Osteoblast (primary cell): ENCODE results near the gene ABHD8. TPM values are rescaled to one million over a fixed set of nuclear protein-coding genes. Genes with fewer than 3 reads are reported as not detected.

Source experiments
- DNase-seq: peaks from one replicate; pipeline ENCODE4 v3.0.0; 2011; ENCODE audit warnings: low spot score, mixed read lengths; ENCODE audit not compliant: insufficient read length; ENCODE audit errors: missing footprints
- H2AFZ ChIP-seq: 2 replicates; pipeline ENCODE4 v1.6.0; 2011; ENCODE audit warnings: mild to moderate bottlenecking, low read length
- H3K27ac ChIP-seq: 2 replicates; pipeline ENCODE4 v1.5.1; 2011; ENCODE audit warnings: mild to moderate bottlenecking, low read depth, low read length, moderate library complexity
- H3K27me3 ChIP-seq: 2 replicates; pipeline ENCODE4 v1.6.0; 2012; ENCODE audit warnings: mild to moderate bottlenecking, control low read depth, inconsistent platforms, low read length, moderate library complexity; ENCODE audit not compliant: insufficient read depth
- H3K36me3 ChIP-seq: 2 replicates; pipeline ENCODE4 v1.5.1; 2011; ENCODE audit warnings: mild to moderate bottlenecking, low read length, control low read depth, moderate library complexity; ENCODE audit not compliant: insufficient read depth
- H3K4me1 ChIP-seq: 2 replicates; pipeline ENCODE4 v1.5.1; 2011; ENCODE audit warnings: mild to moderate bottlenecking, low read length, control low read depth, moderate library complexity; ENCODE audit not compliant: insufficient read depth
- H3K4me2 ChIP-seq: 2 replicates; pipeline ENCODE4 v1.6.0; 2011; ENCODE audit warnings: mild to moderate bottlenecking, low read length; ENCODE audit not compliant: insufficient read depth
- H3K4me3 ChIP-seq: fragments of 200-600 bp; sonication (generic); 3 replicates; pipeline ENCODE4 v1.5.1; 2012; ENCODE audit warnings: mild to moderate bottlenecking, low read length, inconsistent platforms; ENCODE audit not compliant: insufficient read depth
- H3K79me2 ChIP-seq: 2 replicates; pipeline ENCODE4 v1.6.0; 2012; ENCODE audit warnings: mild to moderate bottlenecking, low read length, control low read depth, inconsistent platforms; ENCODE audit not compliant: insufficient read depth
- H3K9me3 ChIP-seq: 2 replicates; pipeline ENCODE4 v1.5.1; 2011; ENCODE audit warnings: low read depth, low read length, control low read depth
- H4K20me1 ChIP-seq: 2 replicates; pipeline ENCODE4 v1.6.0; 2012; ENCODE audit warnings: mild to moderate bottlenecking, low read length, control low read depth; ENCODE audit not compliant: insufficient read depth
- total RNA-seq: library from RNA; depleted of rRNA; stranded (reverse); fragments of >200 nt; gene quantifications from 2 replicates; pipeline ENCODE4 v1.2.3, GENCODE V29; 2012
- TF ChIP-seq, protein P1 (sequence below): IDR thresholded peaks from 2 replicates; pipeline ENCODE4 v1.5.1; 2011; ENCODE audit warnings: mild to moderate bottlenecking, low read depth, low read length, moderate library complexity; ENCODE audit errors: extremely low read depth

The ABHD8 gene
- total RNA-seq, 1 donor, result 14.8 TPM

DNA sequence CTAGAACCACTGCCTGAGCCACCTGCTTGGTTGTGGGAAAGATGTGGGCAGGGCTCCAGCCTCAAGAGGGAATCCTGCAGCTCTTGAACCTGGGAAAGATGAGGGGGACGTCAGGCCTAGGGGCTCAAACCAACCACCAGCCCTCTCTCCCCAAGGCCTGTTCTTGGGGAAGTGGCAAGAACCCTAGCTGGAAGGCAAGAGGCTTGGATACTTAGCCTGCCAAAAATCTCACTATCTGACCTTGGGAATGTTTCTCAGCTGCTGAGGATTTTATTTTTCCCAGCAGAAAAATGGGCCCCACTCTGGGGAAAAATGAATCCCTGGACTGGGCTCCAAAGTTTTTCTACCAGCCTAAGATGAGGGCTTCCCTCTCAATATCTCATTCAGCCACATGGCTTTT is 43.3 kb downstream of the ABHD8 start:
- peaks cover 9% of the 10 kb centered on the region for H3K9me3 ChIP-seq
- no peaks in the 10 kb centered on the region for H4K20me1 ChIP-seq
- H2AFZ ChIP-seq, result no peak overlapping the region
- TF ChIP-seq, protein P1, sequence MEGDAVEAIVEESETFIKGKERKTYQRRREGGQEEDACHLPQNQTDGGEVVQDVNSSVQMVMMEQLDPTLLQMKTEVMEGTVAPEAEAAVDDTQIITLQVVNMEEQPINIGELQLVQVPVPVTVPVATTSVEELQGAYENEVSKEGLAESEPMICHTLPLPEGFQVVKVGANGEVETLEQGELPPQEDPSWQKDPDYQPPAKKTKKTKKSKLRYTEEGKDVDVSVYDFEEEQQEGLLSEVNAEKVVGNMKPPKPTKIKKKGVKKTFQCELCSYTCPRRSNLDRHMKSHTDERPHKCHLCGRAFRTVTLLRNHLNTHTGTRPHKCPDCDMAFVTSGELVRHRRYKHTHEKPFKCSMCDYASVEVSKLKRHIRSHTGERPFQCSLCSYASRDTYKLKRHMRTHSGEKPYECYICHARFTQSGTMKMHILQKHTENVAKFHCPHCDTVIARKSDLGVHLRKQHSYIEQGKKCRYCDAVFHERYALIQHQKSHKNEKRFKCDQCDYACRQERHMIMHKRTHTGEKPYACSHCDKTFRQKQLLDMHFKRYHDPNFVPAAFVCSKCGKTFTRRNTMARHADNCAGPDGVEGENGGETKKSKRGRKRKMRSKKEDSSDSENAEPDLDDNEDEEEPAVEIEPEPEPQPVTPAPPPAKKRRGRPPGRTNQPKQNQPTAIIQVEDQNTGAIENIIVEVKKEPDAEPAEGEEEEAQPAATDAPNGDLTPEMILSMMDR, result no peak
- no peaks in the 10 kb centered on the region for H3K27me3 ChIP-seq
- H3K4me2 ChIP-seq, result no peak overlapping the region
- DNase-seq, result peak; percentile 13
- H3K36me3 ChIP-seq, result no peaks in the 10 kb centered on the region
- no peak overlapping the region for H3K27ac ChIP-seq
- H3K79me2 ChIP-seq, result no peaks in the 10 kb centered on the region
- H3K4me1 ChIP-seq, result no peaks in the 10 kb centered on the region
- no peak overlapping the region for H3K4me3 ChIP-seq

DNA sequence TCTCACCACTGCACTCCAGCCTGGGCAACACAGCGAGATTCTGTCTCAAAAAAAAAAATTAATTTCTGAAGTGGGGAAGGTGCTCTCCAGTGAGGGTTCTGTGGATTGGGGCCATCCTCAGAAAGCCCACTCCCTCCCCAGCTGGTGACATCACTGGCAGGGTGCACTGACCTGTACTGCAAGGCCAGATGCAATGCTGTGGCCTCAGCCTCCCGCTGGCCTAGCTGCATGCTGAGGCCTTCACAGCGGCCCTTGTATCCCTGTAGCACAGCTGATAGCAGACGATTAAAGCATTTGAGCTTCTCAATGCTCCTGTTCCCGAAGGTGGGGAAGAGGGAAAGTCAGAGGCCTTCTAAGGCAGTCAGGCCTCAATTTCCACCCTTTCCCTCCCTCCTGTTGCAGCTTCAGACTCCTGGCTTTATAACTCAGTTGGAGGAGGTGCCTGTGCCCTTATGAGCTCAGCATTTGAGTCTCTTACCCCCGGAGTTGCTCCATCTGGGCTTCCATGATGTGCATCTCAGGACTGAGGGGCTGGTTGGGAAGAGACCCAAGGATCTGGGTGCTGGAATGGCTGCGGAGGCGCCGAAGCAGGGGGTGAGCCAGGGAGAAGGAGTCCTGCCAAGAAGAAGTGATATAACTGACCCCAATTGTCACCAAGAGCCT is 44.0 kb downstream of the ABHD8 start:
- Histone ChIP-seq H3K36me3 (no peaks in the 10 kb centered on the region), H3K4me1 (no peaks in the 10 kb centered on the region), H3K27me3 (no peaks in the 10 kb centered on the region), H3K4me2 (no peak overlapping the region), H2AFZ (no peak overlapping the region), H3K27ac (no peak overlapping the region), H4K20me1 (no peaks in the 10 kb centered on the region), H3K79me2 (no peaks in the 10 kb centered on the region), H3K9me3 (peaks cover 9% of the 10 kb centered on the region), H3K4me3 (no peak overlapping the region)
- DNase-seq, result peak; percentile 65
- TF ChIP-seq, protein P1, result no peak

DNA sequence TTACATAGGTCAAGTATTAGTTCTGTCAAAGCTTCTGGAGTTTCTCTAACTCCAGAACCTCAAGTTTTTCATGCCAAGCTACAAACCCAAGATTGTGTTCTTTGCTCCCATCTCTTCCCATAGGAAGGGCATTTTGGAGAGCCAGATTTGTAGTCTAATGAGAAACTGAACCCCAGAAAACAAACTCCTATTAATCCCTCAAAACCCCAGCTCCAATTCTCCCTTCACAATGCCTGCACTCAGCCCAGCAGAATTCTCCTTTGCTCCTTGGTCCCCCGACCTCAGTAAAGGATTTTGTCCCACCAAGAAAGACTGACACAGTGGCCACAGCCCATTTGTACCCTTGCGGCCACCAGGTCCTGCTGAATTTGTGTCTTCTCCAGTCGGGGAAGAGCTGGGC is 47.1 kb downstream of the ABHD8 start:
- DNase-seq, result no peak
- H3K9me3 ChIP-seq, result peaks cover 9% of the 10 kb centered on the region
- TF ChIP-seq, protein P1, result no peak
- no peaks in the 10 kb centered on the region for H3K36me3 ChIP-seq
- no peaks in the 10 kb centered on the region for H3K79me2 ChIP-seq
- no peaks in the 10 kb centered on the region for H3K4me1 ChIP-seq
- H2AFZ ChIP-seq, result no peak overlapping the region
- H3K4me3 ChIP-seq, result no peak overlapping the region
- H3K27me3 ChIP-seq, result no peaks in the 10 kb centered on the region
- H3K4me2 ChIP-seq, result no peak overlapping the region
- H3K27ac ChIP-seq, result no peak overlapping the region
- H4K20me1 ChIP-seq, result no peaks in the 10 kb centered on the region

DNA sequence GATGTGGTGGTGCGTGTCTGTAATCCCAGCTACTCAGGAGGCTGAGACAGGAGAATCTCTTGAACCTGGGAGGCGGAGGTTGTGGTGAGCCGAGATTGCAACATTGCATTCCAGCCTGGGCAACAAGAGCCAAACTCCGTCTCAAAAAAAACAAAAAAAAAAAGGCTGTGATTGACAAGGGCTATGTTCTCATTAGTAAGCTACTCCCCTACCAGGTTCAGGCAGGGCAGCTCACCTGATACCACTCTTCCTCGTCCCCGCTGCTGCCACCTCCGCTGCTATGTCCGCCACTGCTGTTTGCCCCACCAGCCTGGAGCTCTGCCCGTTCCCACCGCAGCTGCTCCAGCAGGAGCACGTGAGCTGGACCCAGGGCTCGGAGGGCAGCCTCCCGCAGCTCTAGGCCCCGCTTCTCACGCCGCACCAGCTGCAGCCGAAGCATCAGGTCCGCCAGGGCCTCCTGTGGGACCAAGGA is 48.0 kb downstream of the ABHD8 start:
- Histone ChIP-seq H3K9me3 (peaks cover 9% of the 10 kb centered on the region), H4K20me1 (no peaks in the 10 kb centered on the region), H2AFZ (no peak overlapping the region), H3K4me3 (no peak overlapping the region), H3K4me2 (no peak overlapping the region), H3K36me3 (no peaks in the 10 kb centered on the region), H3K79me2 (no peaks in the 10 kb centered on the region), H3K27me3 (no peaks in the 10 kb centered on the region), H3K27ac (no peak overlapping the region), H3K4me1 (no peaks in the 10 kb centered on the region)
- no peak for DNase-seq
- TF ChIP-seq, protein P1, result no peak
